ENCODE measurements around the gene OR8D2. TPM values are rescaled to one million over a fixed set of nuclear protein-coding genes. Genes with fewer than 3 reads are reported as not detected.

OR8D2 gene
- total RNA-seq, 1 experiment from 2014 or later: not detected

GRCh38 chr11:124301548-124301947 is 18.4 kb downstream of the OR8D2 start:
- no peak overlapping the region for H3K9ac ChIP-seq (ENCODE audit: low read length)
- no peak overlapping the region for H3K4me2 ChIP-seq (ENCODE audit: low read length)
- no peaks in the 10 kb centered on the region for H3K4me1 ChIP-seq (ENCODE audit: insufficient read depth, low read length)
- no TSS peak for BruUV-seq (replicated peaks)
- H3K4me3 ChIP-seq (ENCODE audit: low read length): no peak overlapping the region
- no peaks in the 10 kb centered on the region for H3K9me2 ChIP-seq (replicated peaks; ENCODE audit: low read length)
- no peak overlapping the region for H2AFZ ChIP-seq (ENCODE audit: low read length)
- H3F3A ChIP-seq (ENCODE audit: low read length, unreplicated experiment): no peaks in the 10 kb centered on the region
- no peaks in the 10 kb centered on the region for H3K36me3 ChIP-seq (ENCODE audit: low read depth, low read length)
- no peaks in the 10 kb centered on the region for H3K79me2 ChIP-seq (ENCODE audit: low read length)
- H4K20me1 ChIP-seq (ENCODE audit: low read length): no peaks in the 10 kb centered on the region
- ATAC-seq: peak; percentile 45
- ChIA-PET CTCF (interaction anchor here (0.6 kb wide), 1 partner anchor 268 kb away, joined by 5 read pairs; the partner anchor contains the start of gene OR8A1), POLR2A (ENCODE audit: unreplicated experiment) (no interaction called here)
- H3K9me3 ChIP-seq (ENCODE audit: low read length): no peaks in the 10 kb centered on the region
- no peak overlapping the region for H3K27ac ChIP-seq (ENCODE audit: low read length)
- no peak for TF ChIP-seq EZH2phosphoT487 (IDR thresholded peaks at IDR 0.05; ENCODE audit: borderline replicate concordance, low read length)
- no peak for TF ChIP-seq CTCF (conservative IDR thresholded peaks at IDR 0.05; ENCODE audit: low read depth, low read length)
- TF ChIP-seq EZH2 (IDR thresholded peaks at IDR 0.05; ENCODE audit: low read length, unreplicated experiment): no peak
- peak; percentile 49 for DNase-seq
- intact Hi-C loops (cut with micrococcal nuclease): no loop called here
- H3K27me3 ChIP-seq (ENCODE audit: low read length): peaks cover 8% of the 10 kb centered on the region; the same call in 1 of the 2 replicates

DNA sequence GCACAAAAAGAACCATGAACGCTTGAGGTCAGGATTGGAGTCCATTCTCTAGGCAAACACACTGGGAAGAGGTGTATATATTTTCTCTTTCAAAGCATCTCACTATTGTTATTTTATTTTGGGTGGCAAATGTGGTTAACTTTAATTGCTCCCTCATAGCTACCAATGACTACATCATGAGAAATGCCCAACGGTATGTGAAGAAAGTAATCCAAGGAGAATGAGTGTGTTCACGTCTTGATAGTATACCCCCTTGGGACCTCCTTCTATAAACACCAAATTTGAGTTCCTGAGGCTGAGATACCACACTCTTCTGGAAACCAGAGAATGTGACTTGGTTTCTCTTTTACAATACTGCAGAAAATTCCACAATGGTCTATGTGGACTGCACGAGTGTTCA is 22.1 kb downstream of the OR8D2 start:
- ATAC-seq: no peak
- H3K9me3 ChIP-seq (ENCODE audit: low read length): no peaks in the 10 kb centered on the region
- H3K4me3 ChIP-seq (ENCODE audit: low read length): no peak overlapping the region
- TF ChIP-seq CTCF (conservative IDR thresholded peaks at IDR 0.05; ENCODE audit: low read depth, low read length) (no peak), EZH2 (IDR thresholded peaks at IDR 0.05; ENCODE audit: low read length, unreplicated experiment) (no peak)
- ChIA-PET CTCF (no interaction called here), POLR2A (ENCODE audit: unreplicated experiment) (no interaction called here)
- H3K9ac ChIP-seq (ENCODE audit: low read length): no peak overlapping the region
- intact Hi-C loops (cut with micrococcal nuclease): no loop called here
- H3K27me3 ChIP-seq (ENCODE audit: low read length): 0 out of 2 replicates have a peak, but pooled peaks cover 10% of the 10 kb centered on the region
- no peaks in the 10 kb centered on the region for H3K79me2 ChIP-seq (ENCODE audit: low read length)
- BruUV-seq (replicated peaks): no TSS peak
- no peak overlapping the region for H3K4me2 ChIP-seq (ENCODE audit: low read length)
- H4K20me1 ChIP-seq (ENCODE audit: low read length): no peaks in the 10 kb centered on the region
- no peaks in the 10 kb centered on the region for H3K4me1 ChIP-seq (ENCODE audit: insufficient read depth, low read length)
- H3K27ac ChIP-seq (ENCODE audit: low read length): no peak overlapping the region
- no peaks in the 10 kb centered on the region for H3K9me2 ChIP-seq (replicated peaks; ENCODE audit: low read length)
- no peak for DNase-seq
- no peaks in the 10 kb centered on the region for H3F3A ChIP-seq (ENCODE audit: low read length, unreplicated experiment)
- H2AFZ ChIP-seq (ENCODE audit: low read length): no peak overlapping the region
- no peaks in the 10 kb centered on the region for H3K36me3 ChIP-seq (ENCODE audit: low read depth, low read length)

DNA sequence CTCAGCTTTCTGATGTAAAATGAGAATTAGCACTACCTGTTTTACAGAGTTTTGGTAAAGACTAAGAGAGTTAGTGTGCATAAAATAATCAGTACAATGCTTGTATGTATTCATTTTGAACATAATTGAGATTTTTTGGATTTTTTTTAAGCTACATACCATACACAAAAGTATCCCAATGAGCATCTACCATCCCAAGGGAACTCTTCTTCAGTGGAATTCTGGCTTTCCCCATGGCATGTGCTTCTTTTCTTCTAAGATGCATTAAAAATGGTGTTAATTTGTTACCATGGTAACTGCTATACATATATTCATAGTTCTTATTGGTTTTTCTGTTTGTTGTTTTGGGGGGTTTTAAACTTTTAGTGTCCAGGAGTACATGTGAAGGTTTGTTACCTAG is 24.0 kb downstream of the OR8D2 start:
- no peak for ATAC-seq
- ChIA-PET POLR2A (ENCODE audit: unreplicated experiment) (no interaction called here), CTCF (no interaction called here)

More for the DNA sequence above, 24.0 kb downstream of the OR8D2 start:
- Histone ChIP-seq H3K9ac (ENCODE audit: low read length) (no peak overlapping the region), H3K4me2 (ENCODE audit: low read length) (no peak overlapping the region), H3F3A (ENCODE audit: low read length, unreplicated experiment) (no peaks in the 10 kb centered on the region), H4K20me1 (ENCODE audit: low read length) (no peaks in the 10 kb centered on the region), H3K9me2 (replicated peaks; ENCODE audit: low read length) (no peaks in the 10 kb centered on the region), H3K36me3 (ENCODE audit: low read depth, low read length) (no peaks in the 10 kb centered on the region), H3K27ac (ENCODE audit: low read length) (no peak overlapping the region), H3K4me1 (ENCODE audit: insufficient read depth, low read length) (no peaks in the 10 kb centered on the region), H3K9me3 (ENCODE audit: low read length) (no peaks in the 10 kb centered on the region), H3K4me3 (ENCODE audit: low read length) (no peak overlapping the region), H3K27me3 (ENCODE audit: low read length) (0 out of 2 replicates have a peak, but pooled peaks cover 10% of the 10 kb centered on the region), H2AFZ (ENCODE audit: low read length) (no peak overlapping the region), H3K79me2 (ENCODE audit: low read length) (no peaks in the 10 kb centered on the region)
- intact Hi-C loops (cut with micrococcal nuclease): no loop called here
- TF ChIP-seq EZH2phosphoT487 (IDR thresholded peaks at IDR 0.05; ENCODE audit: borderline replicate concordance, low read length) (no peak), CTCF (conservative IDR thresholded peaks at IDR 0.05; ENCODE audit: low read depth, low read length) (no peak), EZH2 (IDR thresholded peaks at IDR 0.05; ENCODE audit: low read length, unreplicated experiment) (no peak)
- no TSS peak for BruUV-seq (replicated peaks)
- DNase-seq: no peak
